ENCODE results near the gene TSPAN7.
A peak's percentile ranks its signal among the peaks of the same experiment; 100 is the strongest.

The TSPAN7 gene

GRCh38 chrX:38595801-38596200 is 34.5 kb downstream of the TSPAN7 start:
- DNase-seq: no peak

DNA sequence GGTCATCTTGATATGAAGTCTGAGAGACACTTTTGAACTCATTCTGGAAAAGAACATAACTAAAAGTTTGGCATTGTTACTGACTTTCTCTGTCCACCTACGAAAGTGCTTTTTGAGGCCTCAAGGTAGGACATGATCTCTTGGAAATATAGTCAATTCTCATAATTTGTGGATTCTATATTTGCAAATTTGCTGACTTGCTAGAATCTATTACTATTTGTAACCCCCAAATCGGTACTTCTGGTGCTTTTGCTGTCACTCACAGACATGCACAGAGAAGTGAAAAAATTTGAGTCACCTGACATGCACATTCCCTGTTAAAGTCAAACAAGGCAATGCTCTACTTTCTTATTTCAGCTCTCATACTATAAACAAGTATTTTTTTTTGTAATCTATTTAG is 35.6 kb downstream of the TSPAN7 start:
- no peak for DNase-seq

DNA sequence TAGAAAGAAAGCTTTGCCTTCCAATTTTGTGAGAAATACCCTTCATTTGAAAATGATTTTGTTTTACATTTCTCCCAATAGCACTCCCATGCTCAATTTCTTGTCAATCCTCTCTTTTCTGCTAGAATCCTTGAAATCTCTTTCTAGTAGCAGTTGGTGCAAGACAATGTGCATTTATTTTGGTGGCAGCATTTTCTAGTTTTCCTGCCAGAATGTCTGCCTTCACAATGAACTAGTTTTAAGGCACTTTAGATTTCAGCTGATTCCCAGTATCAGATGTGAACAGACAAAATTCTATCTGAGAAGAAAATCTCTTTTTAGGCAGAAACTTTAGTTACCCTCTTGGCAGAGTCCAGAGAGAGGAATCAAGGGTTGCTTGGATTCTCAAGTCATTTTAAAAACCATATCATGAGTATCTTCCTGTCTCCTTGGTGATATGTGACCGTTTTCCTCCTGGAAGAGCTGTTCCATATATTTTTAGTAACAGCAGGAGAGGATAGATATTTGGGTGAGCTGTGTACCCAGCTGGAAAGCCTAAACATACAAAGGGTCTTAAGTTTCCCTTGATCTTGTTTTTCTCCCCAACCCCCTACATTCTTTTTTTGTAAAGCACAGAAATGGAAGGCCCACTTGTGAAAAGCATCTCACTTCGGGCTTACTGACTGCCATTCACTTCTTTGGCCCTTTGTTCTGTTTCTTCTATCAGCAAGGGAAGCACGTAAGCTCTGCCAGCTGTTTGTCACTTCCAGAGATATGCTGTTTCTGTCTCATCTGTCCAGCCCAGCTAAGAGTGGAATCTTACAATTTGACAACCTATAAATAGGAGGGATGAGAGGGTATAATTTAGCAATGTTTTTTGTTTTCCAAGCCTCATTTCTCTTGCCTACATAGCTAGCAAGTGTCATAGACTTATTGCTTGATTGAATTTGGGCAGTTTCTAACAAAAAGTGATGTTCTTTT is 38.7 kb downstream of the TSPAN7 start:
- no peak for DNase-seq

DNA sequence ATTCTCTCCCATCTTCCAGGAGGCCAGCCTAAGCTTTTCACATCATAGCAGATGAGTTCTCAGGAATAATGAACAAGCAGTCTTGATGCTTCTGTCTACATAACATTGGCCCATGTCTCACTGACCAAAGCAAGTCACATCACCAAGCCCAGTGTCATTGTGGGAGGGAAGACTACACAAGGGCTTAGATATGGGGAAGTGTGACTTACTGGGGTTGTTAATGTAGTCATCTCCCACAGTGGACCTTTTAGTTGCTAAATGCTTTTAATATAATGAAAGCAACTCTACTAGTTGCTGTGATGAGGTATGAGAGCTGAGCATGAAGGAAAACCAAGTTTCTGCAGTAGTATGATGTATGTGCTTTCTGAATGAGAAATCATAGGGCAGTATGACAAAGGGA is 40.5 kb downstream of the TSPAN7 start:
- no peak for DNase-seq

- DNase-seq: no peak
Measured at GRCh38 chrX:38606821-38607220, 45.5 kb downstream of the TSPAN7 start.

DNA sequence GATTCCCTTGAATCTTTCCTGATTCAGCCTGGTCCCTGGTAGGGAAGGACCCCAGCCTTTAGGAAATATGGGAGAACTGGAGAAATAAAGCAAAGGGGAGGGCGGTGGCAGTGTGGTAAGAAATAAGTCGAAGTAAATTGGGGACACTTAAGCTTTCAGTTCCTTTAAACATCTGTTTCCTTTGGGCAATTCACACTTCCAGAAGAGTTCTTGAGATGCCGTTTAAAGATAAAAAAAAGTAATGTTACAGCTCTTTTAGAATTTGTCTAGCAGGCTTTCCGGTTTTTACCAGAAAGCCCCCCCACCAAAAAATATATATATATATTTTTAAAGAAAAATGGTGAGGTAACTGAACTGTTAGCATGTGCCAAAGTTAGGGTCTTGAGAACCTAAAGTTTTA is 46.6 kb downstream of the TSPAN7 start:
- no peak for DNase-seq

DNA sequence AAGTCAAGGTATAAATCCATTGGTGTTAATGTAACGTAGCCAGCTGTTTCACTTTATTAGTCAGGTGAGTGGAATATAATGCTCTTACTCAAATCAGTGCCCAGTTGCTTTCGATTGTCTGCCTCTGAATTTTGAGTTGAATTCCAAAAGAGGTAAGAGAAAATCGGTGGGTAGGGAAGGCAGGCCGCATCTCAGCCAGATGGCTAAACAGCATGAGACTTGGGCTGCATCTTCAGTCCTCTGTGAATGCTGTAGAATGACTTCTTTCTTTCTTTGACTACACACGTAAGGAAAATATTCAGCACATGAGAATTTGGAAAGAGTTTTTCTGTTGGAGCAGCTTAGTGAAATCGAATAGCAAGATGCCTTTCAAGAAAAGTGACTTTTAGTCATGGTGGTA is 49.5 kb downstream of the TSPAN7 start:
- DNase-seq: no peak

DNA sequence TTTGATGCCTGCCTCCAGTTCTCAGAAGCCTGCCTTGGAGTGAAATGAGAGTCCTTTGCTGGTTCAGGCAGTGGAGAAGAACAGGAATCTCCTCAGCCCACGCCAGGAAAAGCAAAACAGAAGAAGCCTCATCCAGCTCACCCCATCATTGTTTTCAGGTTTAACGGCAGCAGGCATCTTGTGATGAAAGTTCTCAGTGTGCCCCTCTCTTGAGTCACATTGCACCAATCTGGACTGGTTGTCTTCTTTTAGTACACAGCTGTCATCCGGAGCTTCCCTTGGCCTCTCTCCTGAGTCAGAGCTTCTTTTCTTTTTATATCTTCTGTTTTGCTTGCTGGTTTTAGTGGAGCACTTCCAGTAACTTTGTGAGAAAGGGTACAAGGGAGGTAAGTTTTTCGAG is 50.9 kb downstream of the TSPAN7 start:
- no peak for DNase-seq

DNA sequence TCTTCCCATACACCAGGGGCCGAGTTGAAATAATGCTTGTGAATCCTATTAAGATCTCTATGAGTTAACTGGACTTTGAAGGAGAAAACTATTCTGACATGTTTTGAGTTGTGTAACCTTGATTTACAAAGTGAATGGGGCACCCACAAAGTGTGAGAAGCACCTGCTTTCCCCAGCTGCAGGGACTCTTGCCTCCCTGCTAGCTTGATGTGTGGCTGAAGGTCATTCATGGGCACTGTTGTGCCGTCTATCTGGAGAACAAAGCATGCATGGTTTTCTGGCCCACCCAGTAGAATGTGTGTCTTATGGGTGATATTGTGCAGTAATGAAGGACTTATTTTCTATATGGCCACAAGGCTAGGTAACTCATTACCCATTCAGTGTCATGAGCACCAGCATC is 53.1 kb downstream of the TSPAN7 start:
- DNase-seq: no peak

DNA sequence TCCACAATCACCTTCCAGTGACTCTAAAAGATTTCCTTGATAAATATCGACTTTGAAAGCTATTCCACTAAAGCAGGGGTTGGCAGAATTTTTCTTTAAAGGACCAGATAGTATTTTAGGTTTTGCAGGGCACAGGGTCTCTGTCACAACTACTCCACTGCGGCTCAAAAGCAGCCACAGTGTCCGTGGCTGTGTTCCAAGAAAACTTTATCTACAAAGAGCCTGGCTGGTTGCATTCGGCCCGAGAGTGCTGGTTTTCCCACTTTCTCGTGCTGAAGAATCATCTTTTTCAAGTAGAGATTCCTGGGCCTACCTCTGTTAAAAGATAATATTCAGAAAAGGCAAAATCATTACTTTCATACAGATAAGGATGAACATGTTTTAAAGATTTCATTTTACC is 55.6 kb downstream of the TSPAN7 start:
- no peak for DNase-seq

DNA sequence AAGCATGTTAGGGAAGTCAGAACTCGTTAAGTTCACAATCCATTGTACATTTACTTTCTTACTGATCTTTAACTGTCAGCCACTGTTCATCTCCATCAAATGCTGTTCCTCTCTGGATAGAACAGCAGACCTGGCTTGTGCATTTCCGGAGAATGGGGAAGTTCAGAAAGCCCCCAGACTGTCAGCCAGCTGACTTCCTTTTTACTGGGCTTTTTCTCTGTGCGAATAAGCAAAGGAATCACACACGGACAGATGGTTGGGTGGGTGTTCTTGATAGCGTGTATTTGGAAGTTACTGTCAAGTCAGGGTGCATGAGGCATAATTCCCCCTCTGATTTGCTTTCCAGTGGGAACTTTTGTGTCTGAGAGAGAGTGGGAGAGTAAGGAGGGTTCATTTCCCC is 56.8 kb downstream of the TSPAN7 start:
- DNase-seq: no peak

DNA sequence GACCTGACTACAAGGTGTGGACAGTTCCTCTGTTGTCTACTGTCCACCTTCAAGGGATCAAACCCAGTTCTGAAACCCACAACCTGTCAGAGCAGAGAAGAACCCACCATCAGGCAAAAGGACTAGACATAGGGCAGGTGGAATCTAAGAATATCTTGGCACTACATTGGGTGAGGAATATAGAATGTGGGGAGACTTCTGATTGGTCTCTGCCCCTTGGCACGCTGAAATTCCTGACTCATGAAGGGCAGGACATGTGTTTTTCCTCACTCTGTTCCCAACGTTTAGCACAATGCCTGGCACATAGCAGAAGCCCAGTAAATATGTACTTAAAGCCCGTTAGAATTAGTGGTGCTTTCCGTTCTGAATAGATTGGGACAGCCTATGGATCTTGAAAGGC is 59.3 kb downstream of the TSPAN7 start:
- no peak for DNase-seq

GRCh38 chrX:38626296-38626695 is 65.0 kb downstream of the TSPAN7 start:
- no peak for DNase-seq

GRCh38 chrX:38627683-38628082 is 66.3 kb downstream of the TSPAN7 start:
- peak; percentile 8 for DNase-seq

GRCh38 chrX:38628587-38628986 is 67.2 kb downstream of the TSPAN7 start:
- DNase-seq: no peak

DNA sequence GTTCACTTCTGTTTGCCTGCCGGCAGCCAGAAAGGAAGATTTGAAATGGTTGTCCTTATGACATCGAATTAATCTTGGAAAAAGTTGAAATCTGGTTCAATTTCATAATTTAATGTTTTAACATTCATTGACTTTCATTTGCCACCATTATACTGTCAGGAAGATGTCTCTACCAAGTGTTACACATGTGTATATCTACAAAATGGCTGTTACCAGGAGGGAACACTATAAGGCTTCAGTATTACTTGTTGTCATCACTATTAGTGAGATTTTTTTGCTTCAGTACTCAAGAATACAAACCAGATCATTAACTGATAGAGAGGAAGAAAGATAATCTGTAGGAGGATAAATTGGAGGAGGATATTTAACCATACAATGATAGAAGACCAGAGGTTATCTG is 71.2 kb downstream of the TSPAN7 start:
- no peak for DNase-seq

DNA sequence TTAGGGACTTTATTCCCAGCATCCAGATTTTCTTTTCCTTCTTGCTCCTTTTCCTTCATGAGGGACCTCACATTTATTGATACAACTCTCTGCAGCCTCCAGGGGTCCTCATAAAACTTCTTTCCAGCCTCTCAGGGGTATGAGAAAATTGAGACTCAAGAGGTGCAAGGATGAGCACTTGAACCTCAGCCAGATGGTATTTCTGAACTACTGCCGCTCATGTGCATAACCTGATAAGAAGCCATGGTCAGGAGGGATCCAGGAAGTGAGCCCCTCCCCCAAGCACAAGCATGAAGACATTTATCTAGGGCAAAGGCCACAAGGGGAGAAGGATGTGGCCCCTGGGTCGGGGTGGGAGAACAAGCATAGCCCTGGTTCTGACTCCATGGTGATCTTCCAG is 73.3 kb downstream of the TSPAN7 start:
- DNase-seq: no peak

DNA sequence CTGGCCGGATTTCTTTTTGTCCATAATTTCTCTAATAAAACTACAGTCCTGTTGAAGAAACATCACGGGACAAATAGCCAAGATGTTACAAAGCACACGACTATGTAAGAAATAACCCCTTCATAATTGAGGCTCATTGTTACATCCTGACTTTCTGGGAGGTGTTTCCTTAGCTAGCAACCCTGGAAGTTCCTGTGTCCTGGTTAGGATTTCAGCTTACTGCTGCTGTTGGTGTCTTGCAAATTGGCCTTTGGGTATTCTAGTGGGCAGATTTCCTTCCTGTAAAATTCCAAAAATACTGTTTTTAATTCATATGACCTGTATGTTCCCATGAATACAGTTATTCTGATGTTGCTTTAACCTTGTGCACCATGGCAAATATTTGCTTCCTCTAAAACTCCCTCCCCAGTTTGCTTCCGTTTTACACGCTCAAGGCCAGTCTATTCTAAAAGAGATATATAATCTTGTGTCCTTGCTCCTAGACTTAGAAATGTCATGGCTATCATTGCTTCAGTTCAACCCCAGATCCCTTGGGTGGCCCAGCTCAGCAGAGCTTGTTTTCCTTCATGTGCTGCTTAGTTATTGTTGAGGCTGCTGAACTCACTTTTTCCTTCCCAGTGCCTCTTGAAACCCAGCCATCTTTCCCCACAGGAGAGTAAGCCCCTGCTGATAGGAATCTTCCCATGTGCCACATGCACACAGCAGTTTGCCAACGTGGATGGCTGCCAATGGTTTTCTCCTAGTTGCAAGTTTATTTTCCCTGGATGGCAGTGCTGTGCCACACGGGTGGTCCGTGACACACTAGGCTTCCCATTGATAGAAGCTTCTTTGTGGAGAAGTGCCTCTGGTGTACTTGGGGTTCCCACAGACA is 75.8 kb downstream of the TSPAN7 start:
- DNase-seq: no peak

DNA sequence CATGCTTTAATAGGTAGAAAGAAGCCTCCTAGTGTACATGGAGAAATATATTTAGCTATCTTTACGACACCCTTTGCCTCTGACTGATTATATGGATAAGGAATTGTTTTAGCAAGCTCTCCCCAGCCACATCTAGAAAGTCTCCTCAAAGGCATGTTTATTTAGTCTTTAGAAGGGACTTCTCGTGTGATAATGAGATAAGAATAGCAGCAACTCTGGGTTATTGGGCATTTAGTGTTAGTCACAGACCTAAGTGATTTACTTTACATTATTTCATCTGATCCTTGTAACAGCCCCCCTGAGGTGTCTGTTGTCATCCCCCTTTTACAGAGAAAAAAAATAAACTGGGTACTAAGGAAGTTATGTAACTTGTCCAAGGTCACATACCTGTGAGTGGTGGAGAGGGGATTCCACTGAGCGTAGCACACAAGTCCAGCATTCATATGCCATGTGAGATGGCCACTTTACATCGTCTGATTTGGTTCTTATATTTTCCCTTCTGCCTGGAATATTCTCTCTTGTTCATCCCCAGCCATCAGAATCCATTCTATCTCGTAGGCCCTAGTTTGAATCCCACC is 77.7 kb downstream of the TSPAN7 start:
- DNase-seq: no peak

GRCh38 chrX:38639730-38640129 is 78.4 kb downstream of the TSPAN7 start:
- no peak for DNase-seq

GRCh38 chrX:38641197-38641596 is 79.9 kb downstream of the TSPAN7 start:
- no peak for DNase-seq

GRCh38 chrX:38643903-38644302 is 82.6 kb downstream of the TSPAN7 start:
- no peak for DNase-seq

- no peak for DNase-seq
Measured at GRCh38 chrX:38646129-38646528, 84.8 kb downstream of the TSPAN7 start.

- DNase-seq: no peak
Measured at GRCh38 chrX:38649221-38649620, 87.9 kb downstream of the TSPAN7 start.
